ENCODE results near the gene NALCN. TPM values are rescaled to one million over a fixed set of nuclear protein-coding genes. Genes with fewer than 3 reads are reported as not detected.

NALCN gene
- total RNA-seq, 4 donors from 2014 or later: under 0.01 to 13.2 (median 1.4) TPM

DNA sequence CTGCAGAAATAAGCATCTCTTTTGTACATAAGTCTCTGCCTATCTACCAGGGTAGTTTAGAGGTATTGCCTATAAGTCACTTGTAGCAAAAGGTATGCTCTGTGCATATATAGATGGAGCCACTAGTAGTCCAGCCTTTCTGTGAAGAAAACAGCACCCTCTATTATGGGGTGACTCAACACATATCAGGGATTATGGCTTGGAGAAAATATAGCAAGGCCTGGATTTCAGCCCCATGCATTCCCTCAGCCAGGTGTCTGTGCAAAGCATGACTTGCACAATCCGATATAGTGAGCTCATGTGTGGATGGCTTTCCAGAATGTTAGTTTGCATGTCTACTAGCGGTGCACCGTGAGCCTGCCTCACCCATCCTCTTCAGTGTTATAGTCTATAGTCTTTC is 13.4 kb upstream of the NALCN start:
- Histone ChIP-seq H3K27me3 (peaks cover 0 to 3% of the 10 kb centered on the region in 2 donors), H3K36me3 (no peaks in the 10 kb centered on the region), H3K4me3 (no peak overlapping the region), H3K4me1 (no peaks in the 10 kb centered on the region), H3K27ac (no peak overlapping the region), H3K9me3 (no peaks in the 10 kb centered on the region)
- intact Hi-C loops (cut with DNase I; ENCODE audit: low total_unique reads): no loop called here
- no peak for DNase-seq
- no peak for TF ChIP-seq POLR2A (IDR thresholded peaks at IDR 0.05)
- TF ChIP-seq, protein P1, sequence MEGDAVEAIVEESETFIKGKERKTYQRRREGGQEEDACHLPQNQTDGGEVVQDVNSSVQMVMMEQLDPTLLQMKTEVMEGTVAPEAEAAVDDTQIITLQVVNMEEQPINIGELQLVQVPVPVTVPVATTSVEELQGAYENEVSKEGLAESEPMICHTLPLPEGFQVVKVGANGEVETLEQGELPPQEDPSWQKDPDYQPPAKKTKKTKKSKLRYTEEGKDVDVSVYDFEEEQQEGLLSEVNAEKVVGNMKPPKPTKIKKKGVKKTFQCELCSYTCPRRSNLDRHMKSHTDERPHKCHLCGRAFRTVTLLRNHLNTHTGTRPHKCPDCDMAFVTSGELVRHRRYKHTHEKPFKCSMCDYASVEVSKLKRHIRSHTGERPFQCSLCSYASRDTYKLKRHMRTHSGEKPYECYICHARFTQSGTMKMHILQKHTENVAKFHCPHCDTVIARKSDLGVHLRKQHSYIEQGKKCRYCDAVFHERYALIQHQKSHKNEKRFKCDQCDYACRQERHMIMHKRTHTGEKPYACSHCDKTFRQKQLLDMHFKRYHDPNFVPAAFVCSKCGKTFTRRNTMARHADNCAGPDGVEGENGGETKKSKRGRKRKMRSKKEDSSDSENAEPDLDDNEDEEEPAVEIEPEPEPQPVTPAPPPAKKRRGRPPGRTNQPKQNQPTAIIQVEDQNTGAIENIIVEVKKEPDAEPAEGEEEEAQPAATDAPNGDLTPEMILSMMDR (IDR thresholded peaks at IDR 0.05): no peak

DNA sequence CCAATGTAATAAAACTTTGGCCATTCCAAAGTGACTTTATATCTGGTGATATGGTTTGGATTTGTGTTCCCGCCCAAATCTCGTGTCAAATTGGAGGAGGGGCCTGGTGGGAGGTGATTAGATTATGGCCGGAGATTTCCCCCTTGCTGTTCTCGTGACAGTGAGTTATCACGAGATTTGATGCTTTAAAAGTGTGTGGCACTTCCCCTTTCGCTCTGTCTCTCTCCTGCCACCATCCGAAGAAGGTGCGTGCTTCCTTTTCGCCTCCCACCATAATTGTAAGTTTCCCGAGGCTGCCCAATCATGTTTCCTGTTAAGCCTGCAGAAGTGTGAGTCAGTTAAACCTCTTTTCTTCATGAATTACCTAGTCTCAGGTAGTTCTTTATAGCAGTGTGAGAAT is 9.3 kb upstream of the NALCN start:
- intact Hi-C loops (cut with DNase I; ENCODE audit: low total_unique reads): no loop called here
- Histone ChIP-seq H3K4me3 (no peak overlapping the region), H3K9me3 (no peaks in the 10 kb centered on the region), H3K27ac (no peak overlapping the region), H3K36me3 (no peaks in the 10 kb centered on the region), H3K4me1 (no peaks in the 10 kb centered on the region), H3K27me3 (peaks cover 0 to 3% of the 10 kb centered on the region in 2 donors)
- no peak for TF ChIP-seq POLR2A (IDR thresholded peaks at IDR 0.05)
- TF ChIP-seq, protein P1 (IDR thresholded peaks at IDR 0.05): no peak
- DNase-seq: no peak

- Histone ChIP-seq H3K4me3 (no peak overlapping the region), H3K4me1 (no peaks in the 10 kb centered on the region), H3K27me3 (peaks cover 0 to 1% of the 10 kb centered on the region in 2 donors), H3K27ac (no peak overlapping the region), H3K9me3 (no peaks in the 10 kb centered on the region), H3K36me3 (no peaks in the 10 kb centered on the region)
- intact Hi-C loops (cut with DNase I; ENCODE audit: low total_unique reads): no loop called here
- no peak for DNase-seq
- TF ChIP-seq POLR2A (IDR thresholded peaks at IDR 0.05): no peak
- TF ChIP-seq, protein P1 (IDR thresholded peaks at IDR 0.05): no peak
These were observed 8.8 kb upstream of the NALCN start for GRCh38 chr13:101425156-101425471.

GRCh38 chr13:101424381-101425155 is 8.3 kb upstream of the NALCN start:
- no peak overlapping the region for H3K4me3 ChIP-seq
- H3K4me1 ChIP-seq: no peaks in the 10 kb centered on the region
- no peaks in the 10 kb centered on the region for H3K36me3 ChIP-seq
- no peak overlapping the region for H3K27ac ChIP-seq
- no peak for TF ChIP-seq POLR2A (IDR thresholded peaks at IDR 0.05)
- TF ChIP-seq, protein P1 (IDR thresholded peaks at IDR 0.05): no peak
- no peaks in the 10 kb centered on the region for H3K27me3 ChIP-seq
- H3K9me3 ChIP-seq: no peaks in the 10 kb centered on the region
- intact Hi-C loops (cut with DNase I; ENCODE audit: low total_unique reads): no loop called here
- no peak for DNase-seq

DNA sequence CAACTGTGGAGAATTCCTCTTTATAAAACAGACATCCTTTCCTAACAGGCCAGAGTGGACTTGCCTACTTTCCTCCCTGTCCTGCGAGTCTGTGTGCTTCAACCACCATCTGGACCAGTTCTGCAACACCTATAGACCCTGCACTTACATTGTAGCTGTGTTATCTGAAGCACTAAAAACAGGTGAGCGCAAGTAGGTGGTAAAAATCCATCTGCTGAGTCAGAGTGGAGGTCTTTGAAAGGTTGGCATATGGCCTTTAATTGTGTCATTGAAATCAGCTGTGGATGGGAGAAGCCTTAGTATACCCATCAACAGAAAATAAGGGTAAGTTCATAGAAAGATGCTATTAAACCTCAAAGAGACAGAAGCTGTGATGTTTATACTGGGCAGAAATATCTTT is 7.6 kb upstream of the NALCN start:
- DNase-seq: no peak
- TF ChIP-seq, protein P1 (IDR thresholded peaks at IDR 0.05): no peak
- no peak for TF ChIP-seq POLR2A (IDR thresholded peaks at IDR 0.05)
- Histone ChIP-seq H3K4me3 (no peak overlapping the region), H3K27me3 (no peaks in the 10 kb centered on the region), H3K4me1 (no peaks in the 10 kb centered on the region), H3K27ac (no peak overlapping the region), H3K36me3 (no peaks in the 10 kb centered on the region), H3K9me3 (no peaks in the 10 kb centered on the region)
- intact Hi-C loops (cut with DNase I; ENCODE audit: low total_unique reads): no loop called here

Measured in uterus (tissue), 4 donors.